ENCODE measurements around the gene PHACTR1. TPM values are rescaled to one million over a fixed set of nuclear protein-coding genes. Genes with fewer than 3 reads are reported as not detected.
"Not testable (repeated sequence)": the region's sequence is repeated elsewhere in the genome, so short reads cannot be mapped to it uniquely, and the experiment has no call there.

PHACTR1 gene
- total and polyA plus RNA-seq, 4 experiments from 2014 or later = 0.03 to 0.44 (median 0.42) TPM

DNA sequence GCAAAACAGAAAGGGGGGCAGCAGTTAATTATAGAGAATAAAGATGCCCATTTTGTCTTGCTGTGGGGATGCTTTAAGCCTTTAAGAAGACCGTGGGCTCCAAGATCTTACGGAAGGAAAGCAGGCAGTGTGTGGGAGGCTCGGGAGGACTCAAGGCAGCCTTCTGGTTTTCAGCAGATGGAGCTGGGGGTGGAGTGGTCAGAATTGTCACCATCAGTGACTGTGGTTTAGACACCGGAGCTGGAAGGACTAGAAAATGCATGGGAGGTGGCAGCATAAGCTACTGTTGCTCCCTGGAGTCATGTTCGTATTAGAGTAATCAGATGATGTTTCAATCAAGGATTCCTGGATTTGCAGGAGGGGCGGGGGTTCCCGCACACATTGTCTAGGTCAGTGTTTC lies 3.7 kb downstream of the PHACTR1 start:
- CTCF ChIA-PET (ENCODE audit: partially characterized antibody) = no interaction called here
- H3K36me3 ChIP-seq (ENCODE audit: insufficient read depth, low read length) = no peaks in the 10 kb centered on the region
- Mint-ChIP-seq H3K36me3 (no peaks in the 10 kb centered on the region), H3K4me3 (no peak overlapping the region), H3K9me3 (peaks cover 0 to 6% (median under 1%) of the 10 kb centered on the region in 8 donors), H3K4me1 (no peaks in the 10 kb centered on the region), H3K27ac (no peak overlapping the region), H3K27me3 (peaks cover 2 to 7% of the 10 kb centered on the region in 2 donors)
- no peaks in the 10 kb centered on the region for H3K4me1 ChIP-seq (ENCODE audit: insufficient read depth, low read length)
- H3K27me3 ChIP-seq (ENCODE audit: insufficient read depth, low read length) = no peaks in the 10 kb centered on the region
- no peaks in the 10 kb centered on the region for H3K9me3 ChIP-seq (ENCODE audit: control insufficient read depth in 1 of 2, low read length in 2 of 2)
- POLR2A ChIA-PET (ENCODE audit: partially characterized antibody) = no interaction called here
- DNase-seq = no peak
- no peak overlapping the region for H3K27ac ChIP-seq (ENCODE audit: low read depth, low read length)
- intact Hi-C loops (cut with micrococcal nuclease) = no loop called here
- no peak overlapping the region for H3K4me3 ChIP-seq (ENCODE audit: low read length in 2 of 2)

GRCh38 chr6:12725263-12725662 lies 8.7 kb downstream of the PHACTR1 start:
- Mint-ChIP-seq H3K9me3 (peaks cover 0 to 4% (median 0%) of the 10 kb centered on the region in 8 donors), H3K4me1 (no peaks in the 10 kb centered on the region), H3K27me3 (peaks cover 3 to 4% of the 10 kb centered on the region in 2 donors), H3K27ac (no peak overlapping the region), H3K4me3 (no peak overlapping the region), H3K36me3 (no peaks in the 10 kb centered on the region)
- Histone ChIP-seq H3K27me3 (ENCODE audit: insufficient read depth, low read length) (no peaks in the 10 kb centered on the region), H3K4me3 (ENCODE audit: low read length in 2 of 2) (no peak overlapping the region), H3K27ac (ENCODE audit: low read depth, low read length) (no peak overlapping the region), H3K36me3 (ENCODE audit: insufficient read depth, low read length) (no peaks in the 10 kb centered on the region), H3K9me3 (ENCODE audit: control insufficient read depth in 1 of 2, low read length in 2 of 2) (no peaks in the 10 kb centered on the region), H3K4me1 (ENCODE audit: insufficient read depth, low read length) (no peaks in the 10 kb centered on the region)
- no peak for DNase-seq
- intact Hi-C loops (cut with micrococcal nuclease) = no loop called here
- ChIA-PET CTCF (ENCODE audit: partially characterized antibody) (no interaction called here), POLR2A (ENCODE audit: partially characterized antibody) (no interaction called here)

- peaks cover 0 to 5% (median 0%) of the 10 kb centered on the region in 8 donors for H3K9me3 Mint-ChIP-seq
- H3K36me3 Mint-ChIP-seq = no peaks in the 10 kb centered on the region
- POLR2A ChIA-PET (ENCODE audit: partially characterized antibody) = no interaction called here
- Histone ChIP-seq H3K27ac (ENCODE audit: low read depth, low read length) (no peak overlapping the region), H3K27me3 (ENCODE audit: insufficient read depth, low read length) (no peaks in the 10 kb centered on the region), H3K9me3 (ENCODE audit: control insufficient read depth in 1 of 2, low read length in 2 of 2) (no peaks in the 10 kb centered on the region), H3K4me1 (ENCODE audit: insufficient read depth, low read length) (no peaks in the 10 kb centered on the region), H3K36me3 (ENCODE audit: insufficient read depth, low read length) (no peaks in the 10 kb centered on the region), H3K4me3 (ENCODE audit: low read length in 2 of 2) (no peak overlapping the region)
- H3K27ac Mint-ChIP-seq = no peak overlapping the region
- CTCF ChIA-PET (ENCODE audit: partially characterized antibody) = no interaction called here
- H3K4me3 Mint-ChIP-seq = no peak overlapping the region
- intact Hi-C loops (cut with micrococcal nuclease) = no loop called here
- H3K4me1 Mint-ChIP-seq = no peaks in the 10 kb centered on the region
- DNase-seq = no peak
- H3K27me3 Mint-ChIP-seq = peaks cover 3 to 4% of the 10 kb centered on the region in 2 donors
Measured at GRCh38 chr6:12729467-12729866, 12.9 kb downstream of the PHACTR1 start.

DNA sequence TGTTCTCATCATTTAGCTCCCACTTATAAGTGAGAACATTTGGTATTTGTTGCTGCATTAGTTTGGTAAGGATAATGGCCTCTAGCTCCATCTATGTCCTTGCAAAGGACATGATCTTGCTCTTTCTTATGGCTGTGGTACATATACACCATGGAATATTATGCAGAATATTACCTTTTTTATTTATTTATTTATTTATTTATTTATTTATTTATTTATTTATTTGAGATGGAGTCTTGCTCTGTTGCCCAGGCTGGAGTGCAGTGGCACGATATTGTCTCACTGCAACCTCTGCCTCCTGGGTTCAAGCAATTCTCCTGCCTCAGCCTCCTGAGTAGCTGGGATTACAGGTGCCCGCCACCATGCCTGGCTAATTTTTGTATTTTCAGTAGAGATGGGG lies 14.2 kb downstream of the PHACTR1 start:
- H3K4me1 Mint-ChIP-seq; H3K4me1 ChIP-seq (ENCODE audit: insufficient read depth, low read length); POLR2A ChIA-PET (ENCODE audit: partially characterized antibody); CTCF ChIA-PET (ENCODE audit: partially characterized antibody); H3K27me3 Mint-ChIP-seq; H3K4me3 Mint-ChIP-seq; H3K9me3 ChIP-seq (ENCODE audit: control insufficient read depth in 1 of 2, low read length in 2 of 2); H3K27me3 ChIP-seq (ENCODE audit: insufficient read depth, low read length); H3K27ac Mint-ChIP-seq; intact Hi-C loops (cut with micrococcal nuclease); H3K27ac ChIP-seq (ENCODE audit: low read depth, low read length); H3K36me3 ChIP-seq (ENCODE audit: insufficient read depth, low read length); H3K4me3 ChIP-seq (ENCODE audit: low read length in 2 of 2); H3K36me3 Mint-ChIP-seq; DNase-seq; H3K9me3 Mint-ChIP-seq: not testable (repeated sequence)

GRCh38 chr6:12733876-12734275 lies 17.3 kb downstream of the PHACTR1 start:
- no peaks in the 10 kb centered on the region for H3K36me3 ChIP-seq (ENCODE audit: insufficient read depth, low read length)
- intact Hi-C loops (cut with micrococcal nuclease) = no loop called here
- Mint-ChIP-seq H3K27me3 (peaks cover 0 to 1% of the 10 kb centered on the region in 2 donors), H3K4me3 (no peak overlapping the region), H3K27ac (no peak overlapping the region), H3K9me3 (peaks cover 0 to 4% (median under 1%) of the 10 kb centered on the region in 8 donors), H3K4me1 (no peaks in the 10 kb centered on the region), H3K36me3 (no peaks in the 10 kb centered on the region)
- ChIA-PET POLR2A (ENCODE audit: partially characterized antibody) (no interaction called here), CTCF (ENCODE audit: partially characterized antibody) (no interaction called here)
- H3K9me3 ChIP-seq (ENCODE audit: control insufficient read depth in 1 of 2, low read length in 2 of 2) = no peaks in the 10 kb centered on the region
- H3K27ac ChIP-seq (ENCODE audit: low read depth, low read length) = no peak overlapping the region
- H3K4me1 ChIP-seq (ENCODE audit: insufficient read depth, low read length) = no peaks in the 10 kb centered on the region
- H3K27me3 ChIP-seq (ENCODE audit: insufficient read depth, low read length) = no peaks in the 10 kb centered on the region
- H3K4me3 ChIP-seq (ENCODE audit: low read length in 2 of 2) = no peak overlapping the region
- DNase-seq = no peak

GRCh38 chr6:12735786-12736185 lies 19.2 kb downstream of the PHACTR1 start:
- H3K36me3 ChIP-seq (ENCODE audit: insufficient read depth, low read length) = no peaks in the 10 kb centered on the region
- no peak overlapping the region for H3K4me3 Mint-ChIP-seq
- intact Hi-C loops (cut with micrococcal nuclease) = no loop called here
- DNase-seq = no peak
- H3K4me1 Mint-ChIP-seq = no peaks in the 10 kb centered on the region
- no peak overlapping the region for H3K4me3 ChIP-seq (ENCODE audit: low read length in 2 of 2)
- no peaks in the 10 kb centered on the region for H3K9me3 ChIP-seq (ENCODE audit: control insufficient read depth in 1 of 2, low read length in 2 of 2)
- H3K4me1 ChIP-seq (ENCODE audit: insufficient read depth, low read length) = no peaks in the 10 kb centered on the region
- peaks cover 0 to 6% (median under 1%) of the 10 kb centered on the region in 8 donors for H3K9me3 Mint-ChIP-seq
- no peak overlapping the region for H3K27ac Mint-ChIP-seq
- H3K27me3 Mint-ChIP-seq = no peaks in the 10 kb centered on the region
- ChIA-PET CTCF (ENCODE audit: partially characterized antibody) (no interaction called here), POLR2A (ENCODE audit: partially characterized antibody) (no interaction called here)
- H3K27ac ChIP-seq (ENCODE audit: low read depth, low read length) = no peak overlapping the region
- no peaks in the 10 kb centered on the region for H3K36me3 Mint-ChIP-seq
- H3K27me3 ChIP-seq (ENCODE audit: insufficient read depth, low read length) = no peaks in the 10 kb centered on the region

DNA sequence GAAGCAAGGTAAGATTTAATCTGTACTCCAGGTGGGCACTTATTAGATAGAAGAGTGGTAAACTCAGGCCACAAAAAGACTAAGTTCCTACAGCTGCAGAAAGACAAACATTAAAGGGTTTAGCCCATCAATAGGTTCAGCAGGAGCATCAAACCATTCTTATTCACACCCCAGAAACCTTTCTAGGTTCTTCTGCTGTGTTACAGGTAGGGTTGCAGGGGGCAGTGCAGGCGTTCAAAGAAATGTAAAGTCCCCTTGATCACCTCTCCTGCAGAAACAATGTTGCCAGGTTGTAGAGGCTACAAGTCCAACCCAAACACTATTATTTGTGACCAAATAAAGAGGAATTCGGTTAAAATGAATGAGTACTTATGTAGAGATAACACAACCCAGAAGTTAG lies 31.8 kb downstream of the PHACTR1 start:
- peaks cover 26 to 33% of the 10 kb centered on the region in 2 donors for H3K27me3 Mint-ChIP-seq
- CTCF ChIA-PET (ENCODE audit: partially characterized antibody) = no interaction called here
- H3K4me1 ChIP-seq (ENCODE audit: insufficient read depth, low read length) = no peaks in the 10 kb centered on the region
- no peak overlapping the region for H3K27ac Mint-ChIP-seq
- H3K36me3 Mint-ChIP-seq = peaks cover 0 to 2% of the 10 kb centered on the region in 2 donors
- peaks cover 2 to 35% (median 14%) of the 10 kb centered on the region in 8 donors for H3K9me3 Mint-ChIP-seq
- no peak for DNase-seq
- H3K4me1 Mint-ChIP-seq = peaks cover 0 to 6% (median 0%) of the 10 kb centered on the region in 4 donors
- H3K27ac ChIP-seq (ENCODE audit: low read depth, low read length) = no peak overlapping the region
- H3K4me3 ChIP-seq (ENCODE audit: low read length in 2 of 2) = no peak overlapping the region
- peak overlapping the region in 1 of 8 donors; percentile 0 for H3K4me3 Mint-ChIP-seq
- H3K27me3 ChIP-seq (ENCODE audit: insufficient read depth, low read length) = no peaks in the 10 kb centered on the region
- H3K36me3 ChIP-seq (ENCODE audit: insufficient read depth, low read length) = no peaks in the 10 kb centered on the region
- POLR2A ChIA-PET (ENCODE audit: partially characterized antibody) = no interaction called here
- H3K9me3 ChIP-seq (ENCODE audit: control insufficient read depth in 1 of 2, low read length in 2 of 2) = no peaks in the 10 kb centered on the region
- intact Hi-C loops (cut with micrococcal nuclease) = no loop called here

Measured in CD4-positive, alpha-beta memory T cell (primary cell).